AG04450 (cell line): ENCODE results near the gene JOSD1. TPM values are rescaled to one million over a fixed set of nuclear protein-coding genes. Genes with fewer than 3 reads are reported as not detected.

Experiments used
- CTCF ChIA-PET: fragments of 300-600, 350-600 bp; formaldehyde crosslinking; extraction: SDS; loops from one replicate; lab custom pipeline; 2022; ENCODE audit warnings: antibody characterized with exemption, inconsistent platforms; lab: Charles Lee
- POLR2A ChIA-PET: fragments of 350-600 bp; formaldehyde crosslinking; extraction: SDS; loops from one replicate; lab custom pipeline; 2021; ENCODE audit warnings: antibody characterized with exemption, inconsistent platforms; lab: Yijun Ruan, JAX
- DNase-seq: peaks from one replicate; pipeline ENCODE4 v3.0.0-alpha.2; 2011; ENCODE audit warnings: low read depth, low spot score
- H3K27ac ChIP-seq: one replicate; pipeline ENCODE4 v1.5.1; 2012; ENCODE audit warnings: low read depth, low read length, control low read depth
- H3K27me3 ChIP-seq: one replicate; pipeline ENCODE4 v1.6.0; 2012; ENCODE audit warnings: low read length; ENCODE audit not compliant: control insufficient read depth, insufficient read depth
- H3K4me3 ChIP-seq: 2 replicates; pipeline ENCODE4 v1.5.1; 2011; ENCODE audit warnings: mild to moderate bottlenecking, low read depth, low read length, control low read depth
- H3K9me3 ChIP-seq: 2 replicates; pipeline ENCODE4 v1.5.1; 2012; ENCODE audit warnings: low read length; ENCODE audit not compliant: control insufficient read depth, insufficient read depth
- polyA plus RNA-seq: library from polyadenylated mRNA; depleted of rRNA; stranded (reverse); fragments of >200 nt; gene quantifications from 2 replicates; pipeline ENCODE4 v1.2.3, GENCODE V29; 2011
- TF ChIP-seq, protein P1 (sequence below): IDR thresholded peaks from 2 replicates; pipeline ENCODE4 v1.5.1; 2011; ENCODE audit warnings: low read depth, low read length, control low read depth, inconsistent platforms

The JOSD1 gene
- polyA plus RNA-seq, 1 experiment, result 29.6 TPM

DNA sequence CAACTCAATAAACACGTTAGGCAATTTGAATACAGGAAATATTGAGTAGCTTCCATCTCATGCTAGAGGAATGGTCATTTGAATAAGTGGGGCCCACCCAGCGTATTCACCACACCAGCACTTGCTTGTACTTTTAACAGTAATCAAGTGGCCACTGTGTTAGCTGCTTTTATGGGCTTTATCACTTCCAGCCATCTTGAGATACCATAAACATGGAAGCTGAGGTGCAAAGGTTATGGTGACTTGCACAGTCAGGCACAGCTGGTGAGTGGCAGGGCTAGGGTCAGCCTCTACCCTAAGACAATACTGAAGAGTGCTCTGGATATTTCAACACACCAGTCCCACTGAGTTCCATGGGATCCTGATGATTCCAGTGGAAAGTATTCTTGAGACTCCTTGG is 6.7 kb downstream of the JOSD1 start:
- TF ChIP-seq, protein P1, sequence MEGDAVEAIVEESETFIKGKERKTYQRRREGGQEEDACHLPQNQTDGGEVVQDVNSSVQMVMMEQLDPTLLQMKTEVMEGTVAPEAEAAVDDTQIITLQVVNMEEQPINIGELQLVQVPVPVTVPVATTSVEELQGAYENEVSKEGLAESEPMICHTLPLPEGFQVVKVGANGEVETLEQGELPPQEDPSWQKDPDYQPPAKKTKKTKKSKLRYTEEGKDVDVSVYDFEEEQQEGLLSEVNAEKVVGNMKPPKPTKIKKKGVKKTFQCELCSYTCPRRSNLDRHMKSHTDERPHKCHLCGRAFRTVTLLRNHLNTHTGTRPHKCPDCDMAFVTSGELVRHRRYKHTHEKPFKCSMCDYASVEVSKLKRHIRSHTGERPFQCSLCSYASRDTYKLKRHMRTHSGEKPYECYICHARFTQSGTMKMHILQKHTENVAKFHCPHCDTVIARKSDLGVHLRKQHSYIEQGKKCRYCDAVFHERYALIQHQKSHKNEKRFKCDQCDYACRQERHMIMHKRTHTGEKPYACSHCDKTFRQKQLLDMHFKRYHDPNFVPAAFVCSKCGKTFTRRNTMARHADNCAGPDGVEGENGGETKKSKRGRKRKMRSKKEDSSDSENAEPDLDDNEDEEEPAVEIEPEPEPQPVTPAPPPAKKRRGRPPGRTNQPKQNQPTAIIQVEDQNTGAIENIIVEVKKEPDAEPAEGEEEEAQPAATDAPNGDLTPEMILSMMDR, result no peak
- H3K27me3 ChIP-seq, result no peaks in the 10 kb centered on the region
- CTCF ChIA-PET, result interaction anchor here (0.7 to 3.4 kb wide), 3 partner anchors 12 to 429 kb away, joined by 3 to 13 read pairs (median 3); partner anchors contain the start of gene TOMM22
- DNase-seq, result no peak
- H3K9me3 ChIP-seq, result no peaks in the 10 kb centered on the region
- H3K4me3 ChIP-seq, result no peak overlapping the region
- no peak overlapping the region for H3K27ac ChIP-seq
- POLR2A ChIA-PET, result interaction anchor here (0.6 kb wide), 1 partner anchor 21 kb away, joined by 3 read pairs; no protein-coding TSS in a partner anchor

GRCh38 chr22:38689651-38690050 is 11.1 kb downstream of the JOSD1 start:
- ChIA-PET POLR2A (interaction anchor here (0.6 kb wide), 1 partner anchor 204 kb away, joined by 3 read pairs; no protein-coding TSS in a partner anchor), CTCF (interaction anchor here (1.2 kb wide), 1 partner anchor 8 kb away, joined by 4 read pairs; the partner anchor contains the start of gene TOMM22)
- no peaks in the 10 kb centered on the region for H3K27me3 ChIP-seq
- no peak overlapping the region for H3K27ac ChIP-seq
- TF ChIP-seq, protein P1, result no peak
- no peak overlapping the region for H3K4me3 ChIP-seq
- DNase-seq, result no peak
- no peaks in the 10 kb centered on the region for H3K9me3 ChIP-seq

DNA sequence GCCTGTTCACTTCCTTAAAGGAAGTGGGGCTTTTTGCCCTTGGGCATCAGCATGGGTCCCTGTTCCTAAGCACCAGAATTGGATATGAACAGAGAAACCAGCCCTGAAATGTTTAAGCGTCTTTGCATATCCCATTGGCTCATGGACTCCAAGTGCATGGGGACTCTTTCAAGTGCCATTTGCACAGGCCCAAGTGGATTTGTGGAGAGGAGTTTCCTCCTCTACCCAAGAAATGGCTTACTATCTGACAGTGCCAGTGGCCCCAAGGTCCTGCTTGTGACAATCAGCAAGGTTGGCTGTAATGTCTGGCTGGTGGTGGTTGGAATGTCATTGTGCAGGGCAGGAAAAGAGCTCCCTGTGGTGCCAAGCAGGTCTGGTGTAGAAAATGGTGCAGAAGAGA is 15.0 kb downstream of the JOSD1 start:
- no peak for DNase-seq
- ChIA-PET POLR2A (interaction anchor here (1.0 kb wide), 1 partner anchor 14 kb away, joined by 3 read pairs; no protein-coding TSS in a partner anchor), CTCF (no interaction called here)
- no peaks in the 10 kb centered on the region for H3K27me3 ChIP-seq
- no peak overlapping the region for H3K4me3 ChIP-seq
- H3K27ac ChIP-seq, result no peak overlapping the region
- TF ChIP-seq, protein P1, result no peak
- H3K9me3 ChIP-seq, result no peaks in the 10 kb centered on the region; the same call in none of the 2 replicates

DNA sequence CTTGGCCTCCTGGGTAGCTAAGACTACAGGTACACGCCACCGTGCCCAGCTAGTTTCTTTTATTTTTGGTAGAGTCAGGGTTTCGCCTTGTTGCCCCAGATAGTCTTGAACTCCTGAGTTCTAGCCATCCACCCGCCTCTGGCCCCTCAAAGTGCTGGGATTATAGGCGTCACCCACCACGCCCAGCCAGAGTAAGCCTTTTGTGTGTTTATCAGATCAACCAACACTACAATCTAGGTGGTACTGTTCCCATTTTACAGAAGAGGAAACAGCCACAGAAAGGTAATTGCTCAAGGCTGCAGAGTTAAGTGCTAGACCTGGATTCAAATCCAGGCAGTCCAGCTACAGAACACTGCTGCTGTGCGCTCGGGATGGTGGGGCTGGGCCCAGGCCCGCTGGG is 15.8 kb downstream of the JOSD1 start:
- ChIA-PET CTCF (no interaction called here), POLR2A (no interaction called here)
- H3K4me3 ChIP-seq, result no peak overlapping the region
- H3K27ac ChIP-seq, result no peak overlapping the region
- no peak for DNase-seq
- TF ChIP-seq, protein P1, result no peak
- no peaks in the 10 kb centered on the region for H3K27me3 ChIP-seq
- no peaks in the 10 kb centered on the region; the same call in none of the 2 replicates for H3K9me3 ChIP-seq

DNA sequence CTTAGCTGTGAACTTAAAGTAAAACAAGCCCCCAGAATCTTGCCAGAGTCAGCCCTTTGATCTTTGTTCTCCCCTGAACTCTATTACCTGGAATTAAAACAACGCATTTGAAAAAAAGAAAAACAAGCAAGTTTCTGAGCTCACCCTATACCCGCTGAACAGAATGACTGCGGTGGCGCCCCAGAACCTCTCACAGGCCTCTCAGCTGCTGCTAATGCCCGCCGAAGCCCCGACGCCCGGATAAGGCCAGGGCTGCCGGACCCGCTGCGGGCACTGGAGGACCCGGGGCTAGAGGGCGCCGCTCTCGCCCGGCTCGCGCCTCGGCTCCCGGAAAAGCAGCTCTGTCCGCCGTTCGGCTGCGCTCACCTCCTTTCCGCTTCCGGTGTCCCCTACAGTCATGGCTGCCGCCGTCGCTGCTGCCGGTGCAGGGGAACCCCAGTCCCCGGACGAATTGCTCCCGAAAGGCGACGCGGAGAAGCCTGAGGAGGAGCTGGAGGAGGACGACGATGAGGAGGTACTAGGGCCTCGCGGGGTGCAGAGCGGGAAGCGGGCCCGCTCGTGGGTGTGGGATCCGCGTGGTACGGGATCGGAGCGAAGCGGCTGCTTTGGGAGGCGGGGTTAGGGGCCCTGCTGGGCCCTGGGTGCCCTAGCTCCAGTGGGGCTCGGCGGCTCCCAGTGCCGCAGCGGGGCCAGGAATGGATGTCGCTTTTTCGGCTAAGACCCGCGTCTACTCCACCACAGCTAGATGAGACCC is 19.0 kb downstream of the JOSD1 start, which contains the start of gene TOMM22:
Gene TOMM22 (plus strand): TSS at position 376 of the 754 bp plus-strand sequence. CDS start 22 bp downstream, at position 398.
- CTCF ChIA-PET, result interaction anchor here (0.6 to 2.5 kb wide), 17 partner anchors 8 to 632 kb away, joined by 3 to 22 read pairs (median 4); no protein-coding TSS in a partner anchor
- Histone ChIP-seq H3K4me3 (peak within 1 kb of the TSS; percentile 96), H3K27ac (peak within 1 kb of the TSS; percentile 39), H3K9me3 (no peaks in the 10 kb centered on the region; the same call in none of the 2 replicates), H3K27me3 (no peaks in the 10 kb centered on the region)
- POLR2A ChIA-PET, result interaction anchor here (0.6 to 1.5 kb wide), 9 partner anchors 15 to 647 kb away, joined by 3 to 11 read pairs (median 4); partner anchors contain the start of gene GTPBP1
- TF ChIP-seq, protein P1, result peak; percentile 65
- no peak for DNase-seq
